Measurements from ENCODE around the gene STK40.

STK40 gene

DNA sequence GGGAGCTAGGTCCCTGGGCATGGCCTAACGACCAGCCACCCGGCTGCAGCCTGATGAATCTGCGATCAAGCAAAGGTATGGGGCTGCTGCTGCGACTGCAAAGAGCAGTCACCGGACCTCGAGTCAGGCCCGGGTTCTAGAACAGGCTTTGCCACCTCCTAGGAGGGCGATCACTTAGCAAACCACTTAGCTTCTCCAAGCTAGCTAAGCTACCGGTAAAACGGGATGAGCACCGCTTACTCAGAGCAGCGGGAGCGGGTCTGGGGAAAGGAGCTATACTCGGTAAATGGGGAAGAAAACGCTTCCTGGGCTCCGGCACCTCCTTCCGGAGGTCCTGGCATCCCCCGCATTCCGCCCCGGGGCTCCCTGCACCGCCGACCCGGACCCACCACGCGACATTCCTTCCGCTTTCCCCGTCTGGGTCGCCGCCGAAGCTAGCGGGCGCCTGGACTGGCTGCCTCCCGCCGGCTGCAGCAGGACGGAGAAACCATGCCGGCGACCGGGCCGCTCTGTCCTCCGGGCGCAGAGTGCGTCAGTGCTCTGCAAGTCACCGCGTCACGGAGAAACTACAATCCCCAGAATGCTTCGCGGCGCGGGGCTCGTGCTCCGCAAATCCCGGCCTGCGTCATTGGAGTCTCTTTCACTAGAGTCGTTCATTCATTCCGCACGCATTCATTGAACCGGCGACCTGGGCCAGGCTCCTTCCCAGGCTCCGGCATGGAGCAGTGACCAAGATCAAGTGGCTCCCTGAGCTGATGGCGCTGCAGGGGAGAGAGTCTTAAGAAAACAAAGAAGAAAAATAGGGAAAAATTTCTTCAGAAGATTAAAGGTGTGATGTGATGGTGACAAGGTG, 11.9 kb upstream of the STK40 start, which contains the start of gene LSM10:
Gene LSM10 (minus strand): TSS at position 531 of the 853 bp plus-strand sequence. CDS start 3,779 bp downstream, outside the sequence.
- TF ChIP-seq, protein P1, sequence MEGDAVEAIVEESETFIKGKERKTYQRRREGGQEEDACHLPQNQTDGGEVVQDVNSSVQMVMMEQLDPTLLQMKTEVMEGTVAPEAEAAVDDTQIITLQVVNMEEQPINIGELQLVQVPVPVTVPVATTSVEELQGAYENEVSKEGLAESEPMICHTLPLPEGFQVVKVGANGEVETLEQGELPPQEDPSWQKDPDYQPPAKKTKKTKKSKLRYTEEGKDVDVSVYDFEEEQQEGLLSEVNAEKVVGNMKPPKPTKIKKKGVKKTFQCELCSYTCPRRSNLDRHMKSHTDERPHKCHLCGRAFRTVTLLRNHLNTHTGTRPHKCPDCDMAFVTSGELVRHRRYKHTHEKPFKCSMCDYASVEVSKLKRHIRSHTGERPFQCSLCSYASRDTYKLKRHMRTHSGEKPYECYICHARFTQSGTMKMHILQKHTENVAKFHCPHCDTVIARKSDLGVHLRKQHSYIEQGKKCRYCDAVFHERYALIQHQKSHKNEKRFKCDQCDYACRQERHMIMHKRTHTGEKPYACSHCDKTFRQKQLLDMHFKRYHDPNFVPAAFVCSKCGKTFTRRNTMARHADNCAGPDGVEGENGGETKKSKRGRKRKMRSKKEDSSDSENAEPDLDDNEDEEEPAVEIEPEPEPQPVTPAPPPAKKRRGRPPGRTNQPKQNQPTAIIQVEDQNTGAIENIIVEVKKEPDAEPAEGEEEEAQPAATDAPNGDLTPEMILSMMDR (IDR thresholded peaks at IDR 0.05; ENCODE audit: insufficient read depth, missing control alignments) = no peak
- DNase-seq (ENCODE audit: insufficient read length, low spot score) = peak; percentile 81
- peak; percentile 32 for FAIRE-seq

DNA sequence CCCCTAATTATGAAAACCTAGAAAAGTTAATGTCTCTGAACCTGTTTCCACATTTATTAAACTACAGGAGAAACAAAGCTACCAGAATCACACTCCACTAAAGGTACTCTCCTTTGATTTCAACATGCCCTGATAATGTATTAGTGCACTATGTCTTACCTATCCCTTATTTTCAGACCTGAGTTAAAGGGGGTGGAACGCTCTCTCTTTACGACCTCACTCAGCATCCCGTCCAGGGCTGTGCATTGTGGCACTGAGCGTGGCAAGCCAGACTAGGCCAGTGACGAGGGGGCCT, 11.3 kb upstream of the STK40 start:
- FAIRE-seq (no peak), DNase-seq (ENCODE audit: insufficient read length, low spot score) (no peak)
- TF ChIP-seq, protein P1 (IDR thresholded peaks at IDR 0.05; ENCODE audit: insufficient read depth, missing control alignments) = no peak

DNA sequence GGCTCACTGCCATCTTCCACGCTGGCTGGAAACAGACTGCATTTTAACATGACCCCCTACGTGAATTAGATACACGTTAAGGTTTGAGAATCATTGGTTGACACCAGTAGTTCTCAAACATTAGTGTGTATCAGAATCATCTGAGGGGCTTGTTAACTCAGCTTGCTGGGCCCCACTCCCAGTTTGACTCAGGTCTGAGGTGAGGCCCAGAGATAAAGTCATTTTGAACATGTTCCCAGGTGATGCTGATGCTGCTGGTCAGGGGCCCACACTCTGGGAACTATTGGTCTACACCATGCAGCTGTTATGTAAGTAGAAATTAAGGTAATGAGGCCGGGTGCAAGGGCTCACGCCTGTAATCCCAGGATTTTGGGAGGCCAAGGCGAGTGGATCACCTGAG, 10.6 kb upstream of the STK40 start:
- FAIRE-seq (no peak), DNase-seq (ENCODE audit: insufficient read length, low spot score) (no peak)
- TF ChIP-seq, protein P1 (IDR thresholded peaks at IDR 0.05; ENCODE audit: insufficient read depth, missing control alignments) = no peak

DNA sequence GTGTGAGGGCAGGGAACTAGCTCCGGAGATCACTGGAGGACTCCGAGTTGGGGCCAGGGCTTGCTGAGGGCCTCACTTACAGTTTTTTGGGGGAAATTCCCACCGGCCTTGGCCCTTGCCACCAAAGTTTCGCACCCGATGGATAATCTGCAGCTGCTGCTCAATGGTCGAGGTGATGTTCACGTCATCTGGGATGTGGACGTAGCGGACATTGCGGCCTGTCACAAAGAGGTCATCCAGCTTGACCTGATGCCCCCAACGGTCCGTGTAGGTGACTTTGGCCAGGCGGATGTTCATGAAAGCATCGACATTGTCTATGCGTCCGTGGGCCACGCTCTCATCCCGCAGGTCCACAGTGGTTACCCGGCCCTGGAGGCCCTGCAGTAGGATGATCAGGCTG, 8.0 kb upstream of the STK40 start:
- TF ChIP-seq, protein P1 (IDR thresholded peaks at IDR 0.05; ENCODE audit: insufficient read depth, missing control alignments) = no peak
- no peak for FAIRE-seq

DNA sequence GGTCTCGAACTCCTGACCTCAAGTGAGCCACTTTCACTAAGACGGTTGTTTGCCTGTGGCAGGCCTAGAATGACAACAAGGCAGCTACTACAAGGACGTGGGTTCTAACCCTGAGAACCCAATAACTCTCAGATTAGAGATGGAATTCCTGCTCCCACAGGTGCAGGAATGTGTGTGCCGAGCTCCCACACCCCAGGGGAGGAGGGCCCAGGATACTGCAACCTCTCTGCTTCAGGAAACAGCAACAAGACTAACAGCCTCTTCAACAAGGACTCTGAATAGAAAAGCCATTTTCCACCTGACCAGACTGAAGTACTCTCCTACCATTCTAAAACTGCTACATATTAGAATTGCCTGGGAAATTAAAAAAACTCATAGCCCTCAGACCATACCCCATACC, 7.1 kb upstream of the STK40 start:
- TF ChIP-seq, protein P1 (IDR thresholded peaks at IDR 0.05; ENCODE audit: insufficient read depth, missing control alignments) = no peak
- DNase-seq (ENCODE audit: insufficient read length, low spot score) (no peak), FAIRE-seq (no peak)

More for the DNA sequence above, 8.0 kb upstream of the STK40 start:
- DNase-seq (ENCODE audit: insufficient read length, low spot score) = no peak

DNA sequence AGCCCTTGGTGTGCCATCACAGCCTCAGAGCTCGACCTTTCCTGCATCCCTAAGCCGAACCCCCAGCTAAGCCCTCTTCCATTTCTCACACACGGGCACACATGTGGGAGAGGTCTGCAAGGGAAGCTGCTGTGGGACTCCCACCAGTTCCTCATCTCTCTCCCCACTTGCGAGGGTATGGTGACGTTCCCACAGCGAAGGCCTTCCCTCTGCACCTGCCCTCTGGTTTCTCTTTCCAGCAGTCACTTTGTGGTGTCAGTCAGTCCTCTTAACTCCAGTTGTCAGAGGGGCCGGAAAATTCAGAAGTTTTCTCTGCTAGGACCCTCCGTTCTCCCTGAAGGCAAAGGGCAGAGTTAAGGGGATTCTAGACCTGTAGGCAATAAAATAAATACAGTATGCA, 5.5 kb upstream of the STK40 start:
- DNase-seq (ENCODE audit: insufficient read length, low spot score) = no peak
- TF ChIP-seq, protein P1 (IDR thresholded peaks at IDR 0.05; ENCODE audit: insufficient read depth, missing control alignments) = no peak
- FAIRE-seq = no peak

DNA sequence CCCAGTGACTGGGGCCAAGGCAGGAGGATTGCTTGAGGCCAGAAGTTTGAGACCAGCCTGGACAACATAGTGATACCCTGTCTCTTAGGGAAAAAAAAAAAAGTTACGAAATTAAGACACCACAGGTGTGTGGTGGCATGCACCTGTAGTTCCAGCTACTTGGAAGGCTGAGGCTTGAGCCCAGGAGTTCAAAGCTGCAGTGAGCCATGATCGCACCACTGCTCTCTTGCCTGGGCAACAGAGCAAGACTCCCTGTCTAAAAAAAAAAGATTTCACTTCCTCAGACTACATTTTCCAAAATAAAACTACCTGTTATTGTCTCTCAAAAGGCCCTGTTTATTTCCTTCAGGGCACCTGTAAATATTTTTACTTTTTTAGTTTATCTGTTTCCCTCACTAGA, 4.7 kb upstream of the STK40 start:
- TF ChIP-seq, protein P1 (IDR thresholded peaks at IDR 0.05; ENCODE audit: insufficient read depth, missing control alignments) = no peak
- DNase-seq (ENCODE audit: insufficient read length, low spot score) (no peak), FAIRE-seq (no peak)
